ENCODE measurements around the gene PTPN14.

GRCh38 chr1:214462882-214463281 lies 88.5 kb downstream of the PTPN14 start:
- TF ChIP-seq CTCF (IDR thresholded peaks at IDR 0.05) (no peak), POLR2A (IDR thresholded peaks at IDR 0.05) (no peak)
